GM12872 (cell line): ENCODE results near the gene ZNF468.
"Not testable (repeated sequence)": the region's sequence is repeated elsewhere in the genome, so short reads cannot be mapped to it uniquely, and the experiment has no call there.

Source experiments
- CTCF ChIP-seq: IDR thresholded peaks from 3 replicates; pipeline ENCODE4 v1.5.1; 2011; ENCODE audit warnings: low read depth, mild to moderate bottlenecking, low read length, moderate library complexity; ENCODE audit not compliant: insufficient read depth

ZNF468 gene

DNA sequence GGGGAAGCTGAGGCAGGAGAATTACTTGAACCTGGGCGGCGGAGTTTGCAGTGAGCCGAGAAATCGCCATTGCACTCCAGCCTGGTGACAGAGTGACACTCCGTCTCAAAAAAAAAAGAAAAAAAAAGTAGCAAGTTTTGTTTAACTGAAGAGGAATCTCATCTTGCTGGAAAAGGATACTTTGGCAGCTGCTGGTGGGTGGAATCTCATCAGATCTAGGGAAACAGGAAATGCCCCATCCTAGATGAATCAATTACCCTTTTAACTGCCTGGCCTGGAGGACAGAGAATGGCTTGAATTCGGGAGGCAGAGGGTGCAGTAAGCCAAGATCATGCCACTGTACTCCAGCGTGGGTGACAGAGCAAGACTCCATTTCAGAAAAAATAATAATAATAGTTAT, 31.7 kb upstream of the ZNF468 start:
- no peak for TF ChIP-seq CTCF

DNA sequence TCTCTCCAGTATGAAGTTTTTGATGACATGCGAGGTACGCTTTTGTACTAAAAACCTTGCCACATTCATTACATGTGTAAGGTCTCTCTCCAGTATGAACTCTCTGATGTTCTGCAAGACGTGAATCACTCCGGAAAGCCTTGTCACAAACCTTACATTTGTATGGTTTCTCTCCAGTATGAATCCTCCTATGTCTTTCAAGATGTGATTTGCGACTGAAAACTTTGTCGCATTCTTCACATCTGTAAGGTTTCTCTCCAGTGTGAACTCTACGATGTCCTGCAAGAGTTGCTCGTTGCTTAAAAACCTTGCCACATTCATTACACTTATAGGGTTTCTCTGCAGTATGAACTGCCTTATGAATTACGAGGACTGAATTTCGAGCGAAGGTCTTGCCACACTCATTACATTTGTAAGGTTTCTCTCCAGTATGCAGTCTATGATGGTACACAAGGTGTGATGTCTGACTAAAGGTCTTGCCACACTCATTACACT, 23.5 kb upstream of the ZNF468 start:
- no peak for TF ChIP-seq CTCF

- TF ChIP-seq CTCF, result no peak
These were observed 14.0 kb upstream of the ZNF468 start for GRCh38 chr19:52871466-52871865.

- TF ChIP-seq CTCF, result no peak
These were observed 31.7 kb downstream of the ZNF468 start for GRCh38 chr19:52825765-52826164.

DNA sequence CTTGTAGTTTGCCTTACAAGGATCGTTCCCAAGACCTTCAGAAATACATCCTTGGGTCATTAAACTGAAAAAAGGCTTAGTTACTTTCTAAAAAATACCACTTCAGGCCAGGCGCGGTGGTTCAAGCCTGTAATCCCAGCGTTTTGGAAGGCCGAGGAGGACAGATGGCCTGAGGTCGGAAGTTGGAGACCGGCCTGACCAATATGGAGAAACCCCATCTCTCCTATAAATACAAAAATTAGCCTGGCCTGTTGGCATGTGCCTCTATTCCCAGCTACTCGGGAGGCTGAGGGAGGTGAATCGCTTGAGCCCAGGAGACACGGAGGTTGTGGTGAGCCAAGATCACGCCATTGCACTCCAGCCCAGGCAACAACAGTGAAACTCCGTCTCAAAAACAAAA, 33.7 kb downstream of the ZNF468 start:
- no peak for TF ChIP-seq CTCF

GRCh38 chr19:52821204-52821960, 36.0 kb downstream of the ZNF468 start, which contains the start of gene ZNF28:
Gene ZNF28, minus strand, starts transcription at chr19:52821633. Its CDS starts 3,675 bp downstream, at chr19:52817958.
- not testable (repeated sequence) for TF ChIP-seq CTCF

DNA sequence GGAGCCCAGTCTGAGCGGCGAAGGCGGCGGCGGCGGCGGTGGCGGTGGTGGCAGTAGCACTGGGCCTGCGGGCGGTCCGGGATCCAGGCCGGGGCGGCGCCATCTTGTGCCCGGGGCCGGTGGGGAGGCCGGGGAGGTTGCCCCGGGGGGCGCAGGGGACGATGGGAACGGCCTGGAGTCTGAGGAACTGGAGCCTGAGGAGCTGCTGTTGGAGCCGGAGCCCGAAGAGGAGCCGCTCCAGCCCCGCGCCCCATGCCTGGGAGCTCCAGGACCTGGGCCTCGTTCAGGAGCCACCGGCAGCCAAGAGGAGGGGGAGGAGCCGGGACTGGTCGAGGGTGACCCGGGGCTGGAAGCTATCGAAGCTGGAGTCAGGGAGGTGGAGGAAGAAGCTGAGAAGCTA, 47.6 kb downstream of the ZNF468 start:
- no peak for TF ChIP-seq CTCF
